Midbrain (tissue), 1 donor: ENCODE data around the gene CHCHD3.

Experiments used
- DNase-seq: peaks from one replicate; lab custom pipeline; 2025; lab: John Stamatoyannopoulos, UW

CHCHD3 gene

DNA sequence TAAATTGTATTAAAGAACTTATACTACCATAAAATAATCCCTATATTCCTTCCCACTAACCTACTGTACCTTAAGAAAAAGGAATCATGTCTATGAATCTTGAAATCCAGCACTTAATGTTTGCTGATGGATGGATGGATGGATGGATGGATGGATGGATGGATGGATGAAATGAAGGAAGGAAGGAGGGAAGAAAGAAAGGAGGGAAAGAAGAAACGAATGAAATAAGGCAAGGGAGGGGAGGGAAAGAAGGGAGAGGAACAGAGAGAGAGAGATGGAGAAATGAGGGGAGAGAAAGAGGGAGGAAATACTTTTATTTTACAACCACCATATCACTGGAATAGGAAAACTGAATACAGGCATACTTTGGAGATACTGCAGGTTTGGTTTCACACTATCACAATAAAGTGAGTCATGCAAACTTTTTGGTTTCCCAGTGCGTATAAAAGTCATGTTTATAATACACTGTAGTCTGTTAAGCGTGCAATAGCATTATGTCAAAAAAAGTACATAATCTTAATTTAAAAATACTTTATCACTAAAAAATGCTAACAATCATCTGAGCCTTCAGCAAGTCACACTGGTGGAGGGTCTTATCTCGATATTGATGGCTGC lies 219.8 kb downstream of the CHCHD3 start:
- no peak for DNase-seq

DNA sequence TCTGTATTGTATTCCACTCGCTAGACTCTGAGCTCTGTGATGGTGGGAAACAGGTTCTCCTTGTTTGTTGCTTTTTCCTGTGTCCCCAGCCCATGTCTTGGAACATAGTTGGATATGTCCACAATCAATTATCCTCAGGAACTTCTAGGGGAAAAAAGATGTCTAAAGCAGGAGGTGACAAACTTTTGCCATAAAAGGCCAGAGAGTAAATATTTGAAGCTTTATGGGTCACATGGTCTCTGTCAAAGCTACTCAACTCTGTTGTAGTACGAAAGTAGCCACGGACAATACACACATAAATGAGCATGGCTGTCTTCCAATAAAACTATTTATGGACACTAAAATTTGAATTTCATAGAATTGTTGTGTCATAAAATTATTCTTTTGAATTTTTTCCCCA lies 220.5 kb downstream of the CHCHD3 start:
- DNase-seq = no peak

DNA sequence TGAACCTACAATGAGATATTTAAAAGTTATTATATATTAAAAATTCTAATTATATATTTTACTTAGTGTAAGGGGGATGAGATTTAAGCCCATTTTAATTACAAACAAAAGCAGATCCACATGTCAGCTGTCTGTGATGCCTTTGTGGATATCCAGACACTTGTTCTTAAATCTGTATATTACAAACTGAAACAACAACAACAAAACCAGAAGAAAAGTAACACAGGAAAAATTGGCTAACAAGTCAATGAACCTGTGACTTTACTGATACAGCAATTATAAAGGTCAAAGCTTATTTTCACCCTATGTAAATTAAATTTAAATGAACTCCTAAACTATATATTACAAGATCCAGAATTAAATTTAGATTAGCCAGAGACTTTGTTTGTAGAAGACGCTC lies 222.7 kb downstream of the CHCHD3 start:
- DNase-seq = no peak

DNA sequence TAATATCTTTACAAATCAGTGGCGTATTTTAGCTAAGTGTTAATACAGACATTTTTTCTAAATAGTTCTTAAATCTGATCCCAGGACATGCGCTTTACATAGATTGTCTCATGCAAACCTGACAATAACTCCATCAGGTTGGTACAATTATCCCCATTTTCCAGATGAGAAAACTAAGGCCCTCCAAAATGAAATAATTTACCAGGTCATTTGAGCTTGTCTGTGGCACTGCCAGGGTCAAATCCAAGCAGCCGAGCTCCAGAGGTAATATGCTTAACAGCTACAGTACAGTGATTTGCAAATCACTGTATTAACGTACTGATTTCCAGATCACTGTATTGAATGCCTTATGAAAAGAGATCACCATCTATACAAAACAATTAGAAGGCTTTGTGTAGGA lies 223.1 kb downstream of the CHCHD3 start:
- no peak for DNase-seq

DNA sequence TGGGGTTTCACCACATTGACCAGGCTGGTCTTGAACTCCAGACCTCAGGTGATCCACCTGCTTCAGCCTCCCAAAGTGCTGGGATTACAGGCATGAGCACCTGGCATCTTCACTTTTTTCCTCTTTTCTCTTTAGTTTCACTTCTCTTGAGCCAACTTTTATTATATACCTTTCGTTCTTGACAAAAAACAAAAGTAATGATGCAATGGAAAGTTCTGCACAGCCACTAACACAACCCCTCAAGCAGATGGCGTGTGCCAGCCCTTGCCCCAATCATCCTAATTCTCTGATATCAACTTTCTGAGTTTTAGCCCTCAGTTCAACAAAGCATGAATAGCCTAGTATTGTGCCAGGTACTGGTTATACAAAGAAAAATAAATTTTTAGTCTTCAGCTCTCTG lies 223.6 kb downstream of the CHCHD3 start:
- no peak for DNase-seq

DNA sequence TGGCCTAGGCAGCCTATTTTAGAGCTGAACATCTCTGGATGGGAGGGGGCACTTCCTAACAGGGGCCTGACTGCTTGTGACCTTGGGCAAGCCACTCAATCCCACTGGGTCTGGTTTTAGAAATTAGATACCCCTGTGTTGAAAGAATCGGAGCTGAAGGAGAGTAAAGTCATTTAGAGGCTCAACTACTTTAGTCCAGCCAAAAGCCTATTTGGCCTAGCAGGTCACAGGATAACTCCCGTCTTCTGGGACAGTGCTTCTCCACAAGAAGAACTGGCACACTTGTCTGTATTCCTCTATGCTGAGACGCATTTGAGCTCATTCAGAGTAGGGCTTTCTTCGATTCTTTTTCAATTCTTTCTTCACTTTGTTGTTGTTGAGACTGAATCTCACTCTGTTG lies 224.2 kb downstream of the CHCHD3 start:
- no peak for DNase-seq

DNA sequence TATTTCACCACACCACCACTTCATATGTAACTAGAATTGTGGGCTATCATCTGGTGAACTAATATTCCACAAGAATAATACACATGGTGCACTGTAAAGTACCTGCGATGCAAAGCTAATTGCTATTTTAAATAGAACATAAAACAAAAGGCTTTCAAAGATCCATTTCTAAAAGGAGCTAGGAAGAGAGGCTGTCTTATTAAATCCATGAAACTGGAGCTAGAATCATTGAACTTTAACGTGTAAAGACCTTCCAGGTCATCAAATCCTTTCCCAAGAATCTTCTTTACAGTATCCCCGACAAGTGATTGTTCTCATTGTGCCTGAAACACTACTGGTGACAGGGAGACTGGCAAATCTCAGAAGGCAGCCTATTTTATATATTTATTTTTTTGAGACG lies 224.9 kb downstream of the CHCHD3 start:
- DNase-seq = no peak

DNA sequence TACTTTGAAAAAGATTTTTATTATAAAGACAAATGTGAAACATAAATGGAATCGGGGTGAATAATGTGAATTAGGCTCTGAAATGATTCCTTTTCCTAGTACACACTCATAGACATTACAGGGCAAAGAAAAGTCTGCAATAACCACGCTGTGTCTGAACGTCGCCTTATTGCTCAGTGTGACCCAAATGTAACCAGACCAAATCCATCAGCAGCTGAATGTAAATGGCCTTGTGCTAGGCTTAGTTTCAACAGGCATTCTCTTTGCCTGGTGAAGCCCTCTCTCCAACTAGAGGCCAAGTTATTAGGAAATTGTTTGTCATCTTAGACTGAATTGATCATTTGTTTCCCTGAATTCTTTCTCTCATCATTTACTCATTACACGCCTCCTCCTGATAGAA lies 225.5 kb downstream of the CHCHD3 start:
- no peak for DNase-seq

DNA sequence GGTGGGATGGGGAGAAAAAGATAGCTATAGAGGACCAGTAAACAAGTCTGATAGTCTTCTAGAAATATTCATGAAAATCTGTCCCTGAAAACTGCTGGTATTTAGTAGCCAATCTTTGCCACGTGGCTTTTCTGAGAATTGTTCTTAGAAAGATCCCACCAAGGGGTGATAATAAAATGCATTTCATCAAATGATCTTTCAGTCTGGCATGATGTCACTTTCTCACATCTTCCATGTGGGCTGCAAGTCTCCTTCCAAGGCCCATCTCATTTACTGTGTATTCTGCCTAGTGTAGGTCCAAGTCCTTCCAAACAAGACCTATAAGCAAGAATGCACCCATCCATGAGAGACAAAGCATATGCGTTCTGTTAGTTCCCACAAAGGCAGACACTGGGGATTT lies 226.0 kb downstream of the CHCHD3 start:
- DNase-seq = no peak

DNA sequence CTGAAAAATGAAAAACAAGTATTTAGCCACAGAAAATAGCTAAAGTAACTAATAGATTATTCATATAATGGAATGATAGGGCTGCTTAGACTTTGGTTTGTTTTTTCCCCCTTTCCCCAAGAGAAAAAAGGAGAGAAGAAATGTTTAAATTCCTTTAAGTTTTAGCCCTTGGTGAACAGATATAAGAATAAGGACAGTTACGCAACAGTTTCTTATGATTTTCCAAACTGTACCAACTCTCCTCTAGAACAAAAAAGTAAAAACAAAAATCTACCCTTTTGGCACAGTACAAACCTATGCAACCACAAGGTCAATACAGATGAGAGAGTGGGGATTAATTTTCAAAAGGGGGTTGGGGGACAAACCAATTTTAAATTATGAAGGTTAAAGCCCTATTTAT lies 227.7 kb downstream of the CHCHD3 start:
- no peak for DNase-seq

DNA sequence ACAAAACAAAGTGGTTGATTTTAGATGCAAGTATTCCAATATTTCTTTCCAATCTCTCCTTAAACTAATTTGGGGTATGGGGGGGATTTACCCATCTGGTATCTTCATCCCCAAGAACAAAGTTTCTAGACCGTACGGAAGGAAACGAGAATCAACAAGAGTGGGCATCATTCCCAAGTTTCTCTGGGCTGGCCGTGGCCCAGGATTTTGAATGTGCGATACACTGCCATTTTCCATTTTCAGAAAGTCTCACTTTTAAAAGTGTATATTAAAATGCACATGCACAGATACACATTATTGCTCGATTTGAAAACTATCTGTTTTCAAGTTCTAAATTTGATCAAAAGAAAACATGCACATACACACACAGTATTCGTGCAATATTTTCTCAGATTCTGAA lies 234.5 kb downstream of the CHCHD3 start:
- no peak for DNase-seq

DNA sequence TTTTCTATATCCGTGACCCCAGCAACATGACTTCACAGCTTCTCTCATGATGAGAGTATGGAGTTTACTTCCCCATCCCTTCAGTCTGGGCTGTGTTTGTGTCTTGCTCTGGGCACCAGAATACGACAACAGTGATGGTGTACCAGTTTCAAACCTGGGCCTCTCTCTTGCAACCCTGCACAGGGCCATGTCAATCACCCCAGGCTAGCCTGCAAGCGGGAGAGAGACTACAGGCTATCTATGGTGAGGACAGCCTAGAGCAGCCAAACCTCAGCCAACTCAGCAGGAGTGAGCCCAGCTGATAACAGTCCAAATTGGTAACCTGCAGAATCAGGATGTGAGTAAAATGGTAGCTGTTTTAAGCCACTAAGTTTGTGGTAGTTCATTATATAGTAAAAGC lies 235.8 kb downstream of the CHCHD3 start:
- no peak for DNase-seq

DNA sequence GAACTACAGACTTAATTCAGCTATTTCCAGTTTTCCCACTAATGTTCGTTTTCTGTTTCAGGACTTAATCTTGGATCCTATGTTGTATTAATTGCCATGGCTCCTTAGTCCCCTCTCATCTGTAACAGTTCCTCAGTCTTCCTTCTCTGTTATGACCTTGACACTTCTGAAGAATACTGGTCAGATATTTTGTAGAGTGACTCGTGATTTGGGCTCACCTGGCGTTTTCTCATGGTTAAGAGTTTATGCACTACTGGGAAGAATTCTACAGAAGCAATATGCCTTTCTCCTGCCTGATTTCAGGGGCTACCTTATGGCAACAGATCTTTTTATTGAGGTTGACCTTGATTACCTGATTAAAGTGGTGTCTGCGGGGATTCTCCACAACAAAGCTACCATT lies 239.4 kb downstream of the CHCHD3 start:
- DNase-seq = no peak

DNA sequence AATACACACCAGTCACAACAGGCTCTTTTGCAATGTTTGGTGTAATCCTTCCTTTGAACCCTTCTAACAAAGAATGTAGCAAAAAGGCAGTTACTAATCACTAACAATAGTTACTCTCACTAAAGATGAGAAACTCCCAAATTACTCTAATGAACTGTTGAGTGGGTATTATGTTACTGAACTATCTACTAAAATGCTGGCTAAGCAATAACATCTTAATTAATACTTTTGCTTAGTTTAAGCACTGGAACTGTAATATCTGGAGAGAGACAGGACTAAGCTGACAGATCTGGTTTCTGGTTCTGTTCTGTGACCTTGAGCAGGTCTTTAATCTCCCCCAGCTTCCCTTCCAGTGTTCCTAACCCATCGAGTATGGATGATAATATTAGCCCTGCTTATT lies 241.7 kb downstream of the CHCHD3 start:
- no peak for DNase-seq

DNA sequence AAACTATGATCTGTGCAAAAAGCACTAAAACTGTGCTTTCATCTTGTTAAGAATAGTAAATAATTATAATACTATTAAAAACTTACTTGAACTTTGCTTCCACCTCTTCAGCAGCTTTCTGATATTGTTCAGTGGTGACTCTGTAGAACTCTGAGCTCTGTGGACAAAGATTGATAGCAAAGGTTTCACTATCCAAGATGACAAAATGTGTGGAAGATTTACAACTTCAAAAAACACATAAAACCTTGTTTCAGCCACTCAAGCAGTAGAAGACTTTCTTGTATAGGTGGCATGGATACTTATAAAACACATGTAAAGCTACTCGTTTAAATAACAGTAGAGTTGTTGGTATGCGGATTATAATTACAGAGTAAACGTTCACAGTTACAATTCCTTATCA lies 243.6 kb downstream of the CHCHD3 start:
- no peak for DNase-seq

DNA sequence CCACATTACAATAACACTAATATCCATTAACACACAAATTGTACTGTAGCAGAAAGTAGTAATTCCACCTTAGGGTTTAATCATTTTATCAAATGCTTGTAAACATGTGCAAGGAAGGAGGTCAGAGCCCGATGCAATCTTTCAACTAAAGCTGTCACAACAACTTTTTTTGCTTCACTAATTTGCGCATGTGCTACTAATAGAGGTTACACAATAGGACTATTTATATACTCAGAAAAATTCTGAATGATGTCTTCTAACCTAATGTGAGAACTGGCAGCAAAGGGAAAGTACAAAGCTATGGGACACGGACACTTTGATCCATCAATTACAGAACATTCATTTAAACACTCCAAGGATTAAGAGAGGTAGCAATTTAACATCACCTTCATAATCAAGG lies 244.4 kb downstream of the CHCHD3 start:
- no peak for DNase-seq

DNA sequence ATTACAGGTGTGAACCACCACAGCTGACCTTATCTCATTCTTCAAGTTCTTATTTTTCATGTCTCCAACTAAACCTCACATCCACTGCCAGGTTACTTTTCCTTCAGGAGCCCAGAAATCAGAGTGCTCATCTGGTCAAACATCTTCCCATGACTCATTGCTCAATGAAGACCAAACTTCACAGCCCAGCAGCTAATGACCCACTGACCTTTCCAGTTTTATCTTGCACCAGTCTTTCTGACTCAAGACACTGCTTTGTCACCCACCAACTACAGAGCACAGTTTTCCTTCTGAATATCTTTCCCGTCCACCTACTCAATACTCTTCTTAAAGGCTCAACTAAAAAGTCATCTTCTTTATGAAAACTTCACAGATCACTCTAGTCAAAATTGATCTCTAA lies 245.1 kb downstream of the CHCHD3 start:
- no peak for DNase-seq

DNA sequence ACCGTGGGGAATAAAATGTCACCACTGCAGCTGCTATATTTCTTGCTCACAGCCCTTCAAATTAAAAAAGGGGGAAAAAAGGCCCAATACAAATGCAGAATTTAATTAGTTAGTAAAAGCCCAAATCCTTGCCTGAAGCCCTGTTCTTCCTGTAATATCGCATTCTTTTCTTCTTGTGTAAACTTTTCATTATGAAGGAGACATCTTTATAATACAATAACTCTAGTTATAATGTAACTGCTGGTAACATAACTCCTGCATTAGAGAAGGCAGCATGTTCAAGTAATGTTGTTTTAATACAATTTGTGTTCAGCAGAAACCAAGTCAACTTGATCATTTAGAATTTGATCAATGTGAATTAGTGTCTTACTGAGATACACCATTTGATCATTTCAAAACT lies 250.9 kb downstream of the CHCHD3 start:
- no peak for DNase-seq

DNA sequence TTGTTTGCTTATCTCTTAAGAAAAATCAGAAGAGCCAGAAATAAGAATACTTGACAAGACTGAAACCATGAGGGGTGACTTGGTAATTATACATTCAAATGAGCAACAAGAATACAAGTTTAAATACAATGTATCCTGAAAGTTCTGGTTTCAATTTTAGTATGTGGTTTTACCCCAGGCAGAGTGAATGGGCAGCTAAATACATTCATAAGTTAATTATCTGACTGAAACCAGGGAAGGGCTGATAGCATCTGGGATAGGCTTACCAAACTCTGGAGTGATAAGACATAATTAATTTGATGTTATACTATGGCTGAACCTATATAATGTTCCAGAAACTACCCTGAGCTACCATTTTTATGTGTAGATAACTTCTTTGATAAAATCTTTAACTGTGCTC lies 253.4 kb downstream of the CHCHD3 start:
- no peak for DNase-seq

DNA sequence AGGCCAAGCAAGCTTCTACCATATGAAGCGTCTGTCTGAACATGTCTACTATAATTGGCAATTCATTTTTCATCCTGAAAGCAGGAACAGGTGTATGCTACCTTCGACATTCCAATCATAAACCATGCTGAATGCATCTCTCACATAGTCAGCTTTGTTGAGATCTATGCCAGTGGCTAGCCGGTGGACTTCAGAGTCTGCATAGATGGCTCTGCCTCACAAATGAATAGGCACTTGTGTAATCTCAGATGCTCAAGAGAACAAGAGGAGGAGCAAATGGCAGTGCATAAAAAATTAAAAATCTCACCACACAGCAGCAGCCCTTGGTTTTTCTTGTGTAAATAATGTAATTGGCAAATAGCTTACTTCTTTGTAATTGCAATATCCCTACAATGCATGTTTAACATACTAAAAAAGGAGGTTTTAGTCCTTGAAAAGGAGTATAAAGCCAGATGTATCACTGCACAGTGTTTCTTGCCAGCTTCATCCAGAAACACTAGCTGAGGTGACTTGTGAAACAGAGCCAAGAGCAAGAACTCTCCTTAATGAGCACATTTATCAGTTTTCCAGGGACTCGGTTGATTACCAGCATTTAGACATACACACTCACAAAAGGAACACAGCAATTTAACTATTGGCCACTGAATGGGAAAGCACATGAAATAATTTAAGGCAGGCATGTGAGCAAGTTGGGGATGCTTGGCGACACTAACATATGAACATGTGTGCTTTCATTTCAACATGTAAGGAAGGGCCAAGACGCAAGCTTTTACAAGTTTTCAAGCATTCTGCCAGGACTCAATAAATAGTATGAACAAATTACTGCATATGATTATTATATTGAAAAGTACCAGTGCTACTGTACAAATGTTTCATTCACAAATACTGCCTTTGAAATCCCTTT lies 255.7 kb downstream of the CHCHD3 start:
- peak; percentile 35 for DNase-seq

DNA sequence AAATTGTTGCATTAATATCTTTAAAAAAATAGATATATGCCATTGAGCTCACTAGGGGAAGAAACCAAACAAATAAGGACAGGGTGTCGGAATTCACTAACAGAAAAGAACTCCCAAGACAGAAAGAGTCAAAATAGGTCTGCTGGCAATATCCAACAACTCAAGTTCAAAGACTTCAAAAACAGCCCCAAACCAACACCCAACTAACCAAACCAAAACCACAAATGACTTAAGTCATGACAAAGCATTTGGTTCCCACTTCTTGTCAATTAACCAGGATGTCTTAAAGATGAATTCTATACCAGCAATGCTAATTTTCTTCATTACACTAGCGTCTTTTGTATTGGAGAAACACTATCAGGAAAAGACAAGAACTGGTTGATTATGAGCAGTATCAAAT lies 256.7 kb downstream of the CHCHD3 start:
- DNase-seq = no peak

DNA sequence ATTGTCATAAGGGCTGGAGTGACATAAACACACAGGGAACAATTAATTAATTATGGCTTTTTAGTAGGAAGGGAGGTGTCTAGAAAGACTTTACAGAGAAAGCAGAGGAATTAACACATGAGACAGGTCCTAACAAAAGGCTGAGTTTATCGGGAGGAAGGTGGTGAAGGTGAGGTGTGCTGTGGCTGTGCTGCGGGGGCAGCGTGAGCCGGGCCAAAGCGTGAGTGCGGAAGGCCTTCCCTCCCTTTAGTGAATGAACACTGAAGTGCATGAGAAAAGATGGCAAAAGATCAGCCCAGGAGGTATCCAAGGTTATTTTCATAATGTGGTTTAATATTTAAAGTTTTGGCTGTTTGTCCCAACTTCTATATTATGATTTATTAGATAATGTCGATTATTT lies 262.2 kb downstream of the CHCHD3 start:
- no peak for DNase-seq

DNA sequence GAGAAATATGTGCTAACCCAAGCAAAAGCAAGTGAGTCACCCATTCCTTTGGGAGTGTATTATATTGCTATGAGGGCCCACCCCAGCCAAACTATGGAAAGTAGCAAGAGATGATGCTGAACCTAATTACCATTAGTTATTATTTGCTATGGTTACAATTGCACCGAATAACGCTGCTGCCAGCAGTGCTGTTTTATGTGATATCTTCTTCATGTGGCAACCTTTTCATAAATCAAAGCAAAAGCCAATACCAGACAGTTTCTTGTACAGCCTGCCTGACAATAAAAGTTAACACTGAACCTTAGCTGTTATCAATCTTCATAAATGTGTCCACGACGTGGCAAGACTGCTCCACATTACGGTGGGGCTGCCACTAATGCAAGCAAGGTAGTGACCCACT lies 263.9 kb downstream of the CHCHD3 start:
- DNase-seq = no peak
